Endothelial cell (in vitro differentiated cells): ENCODE data around the gene CCDC149. TPM values are rescaled to one million over a fixed set of nuclear protein-coding genes. Genes with fewer than 3 reads are reported as not detected.

Experiments
- DNase-seq: peaks from one replicate; pipeline ENCODE4 v3.0.0; 2021; ENCODE audit warnings: low spot score
- H3K27ac Mint-ChIP-seq: one replicate; pipeline ENCODE4 v1.8.0; 2021; ENCODE audit warnings: mixed read lengths, inconsistent platforms; ENCODE audit not compliant: unreplicated experiment
- H3K27me3 Mint-ChIP-seq: one replicate; pipeline ENCODE4 v1.8.0; 2021; ENCODE audit warnings: mild to moderate bottlenecking, moderate library complexity, mixed read lengths, inconsistent platforms; ENCODE audit not compliant: unreplicated experiment
- H3K36me3 Mint-ChIP-seq: one replicate; pipeline ENCODE4 v1.8.0; 2021; ENCODE audit warnings: mild to moderate bottlenecking, low read depth, mixed read lengths, inconsistent platforms; ENCODE audit not compliant: unreplicated experiment
- H3K4me1 Mint-ChIP-seq: one replicate; pipeline ENCODE4 v1.8.0; 2021; ENCODE audit warnings: mild to moderate bottlenecking, mixed read lengths, inconsistent platforms; ENCODE audit not compliant: unreplicated experiment
- H3K4me3 Mint-ChIP-seq: one replicate; pipeline ENCODE4 v1.8.0; 2021; ENCODE audit warnings: mild to moderate bottlenecking, mixed read lengths, inconsistent platforms; ENCODE audit not compliant: unreplicated experiment
- H3K9me3 Mint-ChIP-seq: one replicate; pipeline ENCODE4 v1.8.0; 2021; ENCODE audit warnings: mixed read lengths, inconsistent platforms; ENCODE audit not compliant: unreplicated experiment
- total RNA-seq: library from RNA; stranded (reverse); fragmentation: NEBNext Ultra II Directional; extraction: Animal tissue kit (Norgen Biotek cat#: 25700); gene quantifications from one replicate; pipeline ENCODE4 v1.2.1, GENCODE V29; 2021; ENCODE audit not compliant: unreplicated experiment
- TF ChIP-seq, protein P1 (sequence below): fragments of 200-600 bp; sonication (generic); IDR thresholded peaks from one replicate; pipeline ENCODE4 v1.5.0; 2021; ENCODE audit warnings: antibody characterized with exemption; ENCODE audit not compliant: unreplicated experiment

CCDC149 gene
- total RNA-seq, 1 donor from 2014 or later = 4.0 TPM

DNA sequence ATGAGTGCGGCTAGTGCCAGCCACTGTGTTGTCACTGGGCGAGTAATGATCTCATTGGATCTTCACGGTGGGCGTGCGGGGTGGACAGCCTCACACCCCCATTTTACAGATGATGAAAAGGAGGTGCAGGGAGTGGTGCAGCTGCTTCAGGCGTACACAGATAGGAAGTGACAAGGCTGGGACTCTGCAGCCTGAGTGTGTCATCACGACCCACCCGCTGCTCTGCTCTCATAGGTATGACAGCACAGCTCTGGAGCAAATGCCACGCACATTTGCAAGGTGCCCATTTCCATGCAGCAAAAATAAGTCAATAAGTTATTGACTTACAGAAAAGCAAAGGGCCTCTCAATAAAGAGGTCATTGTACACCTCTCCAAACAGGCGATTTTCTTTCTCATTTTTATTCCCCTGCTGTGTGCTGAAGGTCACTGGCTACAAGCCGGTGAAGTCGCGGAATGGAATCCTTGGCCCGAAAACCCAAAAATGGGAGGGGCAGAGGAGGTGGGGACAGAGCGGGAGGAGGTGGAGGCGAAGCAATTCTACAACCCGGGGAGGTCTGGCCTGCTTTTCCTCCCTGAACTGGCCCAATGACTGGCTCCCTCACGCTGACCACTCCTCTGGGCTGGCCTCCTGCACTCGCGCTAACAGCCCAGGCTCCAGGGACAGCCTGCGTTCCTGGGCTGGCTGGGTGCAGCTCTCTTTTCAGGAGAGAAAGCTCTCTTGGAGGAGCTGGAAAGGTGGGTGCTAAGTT, 117.8 kb downstream of the CCDC149 start, which contains the start of gene SOD3:
Gene SOD3, plus strand, starts transcription at position 658 of the 750 bp plus-strand sequence. CDS start 3,949 bp downstream, outside the sequence.
- peak; percentile 60 for DNase-seq
- H3K4me1 Mint-ChIP-seq = peaks cover 8% of the 10 kb centered on the region

DNA sequence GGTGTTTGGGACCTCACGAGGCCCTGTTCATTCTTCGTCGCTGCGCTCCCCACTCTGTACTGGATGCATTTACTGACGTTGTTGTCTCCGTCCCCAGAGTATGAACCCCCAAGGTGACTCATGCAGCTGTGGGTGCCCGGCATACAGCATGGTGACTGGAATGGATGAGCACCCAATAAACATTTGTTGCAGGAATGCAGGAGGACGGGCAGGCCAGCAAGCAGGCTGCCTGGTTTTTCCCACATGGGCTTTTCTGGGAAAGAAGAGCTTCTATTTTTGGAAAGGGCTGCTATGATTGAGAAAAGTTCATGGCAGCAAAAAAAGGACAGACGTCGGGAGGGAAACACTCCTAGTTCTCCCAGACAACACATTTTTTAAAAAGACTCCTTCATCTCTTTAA, 118.4 kb downstream of the CCDC149 start:
- no peak for DNase-seq
- peak overlapping the region; percentile 78 for H3K4me3 Mint-ChIP-seq
- no peaks in the 10 kb centered on the region for H3K36me3 Mint-ChIP-seq
- peaks cover 8% of the 10 kb centered on the region for H3K4me1 Mint-ChIP-seq
- H3K27me3 Mint-ChIP-seq = peaks cover 1% of the 10 kb centered on the region
- H3K9me3 Mint-ChIP-seq = no peaks in the 10 kb centered on the region
- TF ChIP-seq, protein P1, sequence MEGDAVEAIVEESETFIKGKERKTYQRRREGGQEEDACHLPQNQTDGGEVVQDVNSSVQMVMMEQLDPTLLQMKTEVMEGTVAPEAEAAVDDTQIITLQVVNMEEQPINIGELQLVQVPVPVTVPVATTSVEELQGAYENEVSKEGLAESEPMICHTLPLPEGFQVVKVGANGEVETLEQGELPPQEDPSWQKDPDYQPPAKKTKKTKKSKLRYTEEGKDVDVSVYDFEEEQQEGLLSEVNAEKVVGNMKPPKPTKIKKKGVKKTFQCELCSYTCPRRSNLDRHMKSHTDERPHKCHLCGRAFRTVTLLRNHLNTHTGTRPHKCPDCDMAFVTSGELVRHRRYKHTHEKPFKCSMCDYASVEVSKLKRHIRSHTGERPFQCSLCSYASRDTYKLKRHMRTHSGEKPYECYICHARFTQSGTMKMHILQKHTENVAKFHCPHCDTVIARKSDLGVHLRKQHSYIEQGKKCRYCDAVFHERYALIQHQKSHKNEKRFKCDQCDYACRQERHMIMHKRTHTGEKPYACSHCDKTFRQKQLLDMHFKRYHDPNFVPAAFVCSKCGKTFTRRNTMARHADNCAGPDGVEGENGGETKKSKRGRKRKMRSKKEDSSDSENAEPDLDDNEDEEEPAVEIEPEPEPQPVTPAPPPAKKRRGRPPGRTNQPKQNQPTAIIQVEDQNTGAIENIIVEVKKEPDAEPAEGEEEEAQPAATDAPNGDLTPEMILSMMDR = no peak
- H3K27ac Mint-ChIP-seq = no peak overlapping the region

More for the DNA sequence above, 117.8 kb downstream of the CCDC149 start, which contains the start of gene SOD3:
- H3K27ac Mint-ChIP-seq = no peak within 1 kb of the TSS
- peaks cover 1% of the 10 kb centered on the region for H3K27me3 Mint-ChIP-seq
- H3K9me3 Mint-ChIP-seq = no peaks in the 10 kb centered on the region
- TF ChIP-seq, protein P1 = no peak
- H3K4me3 Mint-ChIP-seq = peak within 1 kb of the TSS; percentile 78
- H3K36me3 Mint-ChIP-seq = no peaks in the 10 kb centered on the region

GRCh38 chr4:24794051-24794450, 118.8 kb downstream of the CCDC149 start:
- TF ChIP-seq, protein P1 = no peak
- Mint-ChIP-seq H3K27ac (no peak overlapping the region), H3K9me3 (no peaks in the 10 kb centered on the region), H3K4me3 (no peak overlapping the region), H3K36me3 (no peaks in the 10 kb centered on the region), H3K27me3 (peaks cover 1% of the 10 kb centered on the region), H3K4me1 (peaks cover 8% of the 10 kb centered on the region)
- no peak for DNase-seq

- H3K27ac Mint-ChIP-seq = no peak overlapping the region
- H3K4me3 Mint-ChIP-seq = no peak overlapping the region
- TF ChIP-seq, protein P1 = peak; percentile 56
- H3K27me3 Mint-ChIP-seq = peaks cover 1% of the 10 kb centered on the region
- H3K4me1 Mint-ChIP-seq = peaks cover 8% of the 10 kb centered on the region
- no peaks in the 10 kb centered on the region for H3K36me3 Mint-ChIP-seq
- no peaks in the 10 kb centered on the region for H3K9me3 Mint-ChIP-seq
- no peak for DNase-seq
Observed at GRCh38 chr4:24793219-24794005, 119.4 kb downstream of the CCDC149 start.
